ENCODE results near the gene ENOX1.
A peak's percentile ranks its signal among the peaks of the same experiment; 100 is the strongest.

ENOX1 gene

DNA sequence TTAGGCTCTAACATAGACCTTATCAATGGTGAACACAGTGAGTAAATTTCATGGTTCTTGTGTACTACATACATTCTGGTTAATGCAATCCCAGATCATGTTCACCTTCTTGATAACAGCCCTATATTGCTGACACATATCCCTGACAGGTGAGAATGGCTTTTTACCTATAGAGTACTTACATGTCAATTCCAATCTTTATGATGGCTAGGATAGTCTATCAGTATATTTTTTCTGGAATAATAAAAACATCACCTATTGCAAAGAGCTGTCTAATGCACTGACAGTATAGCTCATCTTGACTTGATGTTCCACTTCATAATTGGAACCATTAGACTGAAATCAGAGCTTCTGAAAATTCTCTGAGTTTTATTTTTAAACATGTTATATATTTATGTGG, 199.4 kb downstream of the ENOX1 start:
- DNase-seq: no peak

DNA sequence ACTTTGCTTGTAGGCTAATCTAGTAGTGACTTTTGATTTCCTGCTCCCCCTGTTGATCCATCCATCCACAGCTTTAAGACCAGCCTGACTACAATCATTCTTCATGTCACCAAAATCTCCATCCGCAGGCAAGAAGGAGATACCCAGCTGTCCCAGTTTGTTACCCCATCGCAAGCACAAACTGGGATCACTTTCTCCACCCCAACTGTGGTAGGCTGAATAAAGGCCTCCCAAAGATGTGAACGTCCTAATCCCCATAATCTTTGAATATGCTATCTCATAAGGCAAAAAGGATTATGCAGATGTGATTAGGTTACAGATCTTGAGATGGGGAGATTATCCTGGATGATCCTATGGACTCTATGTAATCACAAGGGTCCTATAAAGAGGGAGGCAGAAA, 202.0 kb downstream of the ENOX1 start:
- no peak for DNase-seq

DNA sequence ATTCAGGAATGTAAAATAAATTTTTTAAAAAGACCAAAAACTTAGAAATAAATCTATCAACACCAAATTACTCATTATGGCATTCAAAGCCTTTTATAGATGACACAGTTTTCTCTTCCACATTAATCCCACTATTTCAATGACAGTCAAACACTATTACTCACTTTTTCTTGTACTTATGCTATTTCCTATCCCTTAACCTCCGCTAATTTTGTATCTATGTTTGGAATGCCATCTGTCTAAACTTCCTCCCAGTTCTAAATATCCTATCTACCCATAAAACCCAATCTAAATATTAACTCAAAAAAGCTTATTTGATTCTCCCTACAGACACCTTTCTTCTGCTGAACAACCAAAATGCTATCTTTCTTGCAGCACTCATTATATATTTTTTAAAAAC, 203.5 kb downstream of the ENOX1 start:
- DNase-seq: no peak

DNA sequence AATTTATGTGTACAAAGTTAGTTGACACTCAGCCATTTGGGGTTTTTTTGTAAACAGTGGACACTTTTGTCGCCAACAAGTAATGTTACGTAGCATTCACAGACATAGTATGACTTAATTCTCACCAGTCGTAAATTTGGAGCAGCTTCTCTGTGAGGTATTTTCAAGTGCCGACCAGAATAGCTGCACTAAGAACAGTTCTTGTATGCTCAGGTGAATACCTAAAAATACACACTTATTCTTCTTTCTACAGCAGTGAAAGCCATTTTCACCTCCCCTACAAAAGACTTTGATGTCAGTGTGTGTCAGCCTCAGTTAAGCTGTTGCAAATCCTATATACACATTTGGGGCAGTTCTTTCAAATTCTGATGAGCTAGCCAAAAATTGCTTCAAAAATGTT, 206.5 kb downstream of the ENOX1 start:
- no peak for DNase-seq

DNA sequence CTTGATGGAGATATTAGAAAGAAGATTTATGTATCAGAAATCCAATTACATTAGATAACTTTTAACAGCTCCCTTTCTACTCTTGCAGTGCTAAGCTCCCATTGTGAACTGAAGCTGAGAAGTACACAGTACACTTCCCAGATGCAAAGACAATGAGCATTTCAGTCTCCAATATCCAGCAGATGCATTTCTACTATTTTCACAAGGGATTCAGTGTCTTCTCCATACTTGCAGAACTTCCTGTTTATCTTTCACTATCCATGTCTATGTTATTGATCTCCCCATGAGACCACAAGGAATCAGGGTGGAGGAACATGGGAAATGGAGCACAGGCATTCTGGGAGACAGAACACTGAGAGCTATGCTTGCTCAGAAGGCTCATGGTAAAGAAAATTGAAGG, 207.5 kb downstream of the ENOX1 start:
- DNase-seq: no peak

DNA sequence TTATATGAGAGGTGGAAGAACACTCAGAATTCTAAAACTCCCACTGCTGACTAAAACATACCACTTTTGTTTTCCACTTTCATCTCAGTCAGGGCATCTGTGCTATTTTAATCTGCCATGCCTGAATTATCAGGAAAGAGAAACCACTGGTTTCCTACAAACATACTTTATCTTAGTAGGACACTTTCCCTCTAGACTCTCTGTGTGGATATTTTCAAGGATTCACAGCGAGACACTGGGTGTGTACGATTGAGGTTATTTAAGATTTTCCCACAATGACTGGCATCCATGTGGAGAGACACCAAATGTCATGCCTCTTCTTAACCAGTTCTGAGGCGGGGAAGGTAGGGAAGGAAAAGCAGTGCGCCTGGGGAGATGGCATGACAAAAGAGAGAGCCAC, 212.2 kb downstream of the ENOX1 start:
- DNase-seq: no peak

DNA sequence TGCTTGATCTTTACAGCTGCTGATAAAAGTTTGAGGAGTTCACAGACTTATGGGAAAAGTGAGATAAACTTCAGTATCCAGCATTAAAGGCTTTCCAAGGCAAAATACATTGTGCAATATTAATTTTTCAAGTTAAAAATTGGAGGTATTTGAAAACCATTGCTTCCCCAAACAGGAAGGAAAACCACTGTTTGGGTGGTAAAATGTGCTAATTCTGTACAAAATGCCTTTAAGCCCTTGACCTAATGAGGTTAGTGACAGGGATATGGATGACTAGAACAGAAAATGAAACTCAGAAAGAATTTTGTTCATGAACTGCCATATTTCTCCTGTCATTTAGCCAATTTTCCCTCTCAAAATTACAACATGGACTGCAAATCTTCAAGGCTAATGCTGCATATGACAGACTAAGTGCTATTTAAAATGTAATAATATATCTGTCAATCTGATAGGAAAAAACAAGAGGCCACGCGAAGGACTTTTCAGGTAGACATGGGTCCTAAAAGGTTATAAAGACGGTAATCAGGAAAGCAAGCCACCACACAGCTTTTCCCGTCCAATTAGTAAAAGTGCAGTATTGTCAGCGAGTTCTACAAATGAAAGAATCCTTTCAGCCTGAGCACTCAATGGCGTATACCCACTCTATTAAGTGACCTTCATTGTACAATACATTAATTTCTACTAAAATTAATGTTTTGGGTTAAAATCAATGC, 212.8 kb downstream of the ENOX1 start:
- no peak for DNase-seq

DNA sequence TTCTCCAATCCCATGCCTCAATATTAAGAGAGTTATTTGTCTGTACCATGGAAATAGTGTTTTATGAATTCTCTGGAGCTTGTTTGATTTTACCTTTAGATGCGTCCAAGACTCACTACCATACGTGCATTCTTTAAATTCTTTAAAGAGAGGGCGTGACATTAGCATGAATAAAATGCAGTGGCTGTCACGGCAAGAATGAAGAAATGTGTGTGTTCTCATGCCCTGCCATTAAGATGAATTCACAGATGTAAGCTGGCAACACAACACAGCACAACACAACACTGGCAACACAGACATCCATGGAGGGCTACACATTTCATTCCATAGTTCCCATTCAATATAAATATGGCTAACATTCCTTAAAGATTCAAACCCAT, 213.4 kb downstream of the ENOX1 start:
- DNase-seq: no peak

DNA sequence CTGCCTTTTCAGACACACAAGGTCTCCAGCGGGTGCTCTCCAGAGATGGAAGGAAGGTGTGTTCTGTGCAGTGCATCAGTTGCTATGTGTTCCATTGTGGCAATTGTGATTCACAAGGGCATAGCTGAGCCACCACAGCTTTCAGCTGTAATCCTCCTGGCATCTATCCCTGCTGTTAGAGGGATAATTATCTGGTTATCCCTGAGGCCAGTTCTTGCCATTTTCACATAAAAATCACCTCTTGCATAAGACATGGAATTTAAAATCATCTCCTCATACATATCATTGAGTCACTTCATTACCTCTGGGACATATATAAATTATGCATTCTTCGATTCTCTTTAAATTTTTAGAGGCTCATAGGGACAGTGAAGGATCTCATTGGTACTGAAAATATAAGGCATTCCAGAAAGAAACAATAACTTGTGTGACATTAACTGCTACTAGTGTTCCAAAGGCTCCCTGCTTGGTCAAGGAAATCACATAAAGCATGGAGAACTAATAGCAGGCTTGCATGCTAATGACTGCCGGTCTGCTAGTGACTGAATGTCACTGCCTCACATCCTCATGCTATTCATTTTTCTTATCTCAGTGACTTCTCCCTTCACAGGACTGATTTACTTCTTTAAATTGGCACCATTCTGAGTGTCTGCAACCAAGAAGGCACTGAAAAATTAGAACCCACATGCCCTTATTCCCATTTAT, 214.0 kb downstream of the ENOX1 start:
- peak; percentile 7 for DNase-seq

DNA sequence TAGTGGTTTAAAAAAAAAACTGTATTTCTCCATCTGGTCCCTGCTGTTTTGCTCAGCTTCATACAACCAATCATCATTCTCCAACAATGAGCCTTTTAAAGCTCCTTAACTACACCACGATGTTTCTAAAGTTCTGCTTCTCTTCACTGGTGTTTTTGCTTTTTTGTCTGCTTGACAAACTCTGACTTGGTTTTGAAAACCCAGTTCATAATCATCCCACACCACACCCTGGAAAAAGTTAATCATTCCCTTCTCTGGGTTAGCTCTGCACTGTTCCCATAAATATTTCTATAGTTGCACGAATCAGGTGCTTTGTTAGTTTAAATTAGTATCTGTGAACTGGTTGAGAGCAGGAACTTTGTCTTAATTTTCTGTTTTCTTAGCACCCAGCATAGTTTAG, 217.1 kb downstream of the ENOX1 start:
- no peak for DNase-seq

DNA sequence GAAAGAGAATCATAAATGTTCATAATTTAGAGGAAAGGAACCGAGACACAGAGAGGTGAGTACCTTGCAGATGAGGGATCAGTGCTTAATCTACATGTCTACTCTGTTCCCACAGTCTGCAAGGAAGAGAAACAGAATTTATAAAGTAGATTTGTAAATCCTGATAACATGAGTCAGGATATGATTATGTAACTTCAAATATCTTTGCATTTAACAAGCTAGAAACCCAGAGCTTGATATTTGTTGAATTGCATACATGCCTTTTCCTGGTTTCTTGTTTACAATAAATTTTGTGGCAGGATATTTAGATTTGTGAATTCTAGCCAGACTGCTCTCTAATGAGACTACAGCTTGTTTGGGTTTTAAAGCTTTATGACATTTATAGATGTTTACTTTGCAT, 219.2 kb downstream of the ENOX1 start:
- DNase-seq: no peak

DNA sequence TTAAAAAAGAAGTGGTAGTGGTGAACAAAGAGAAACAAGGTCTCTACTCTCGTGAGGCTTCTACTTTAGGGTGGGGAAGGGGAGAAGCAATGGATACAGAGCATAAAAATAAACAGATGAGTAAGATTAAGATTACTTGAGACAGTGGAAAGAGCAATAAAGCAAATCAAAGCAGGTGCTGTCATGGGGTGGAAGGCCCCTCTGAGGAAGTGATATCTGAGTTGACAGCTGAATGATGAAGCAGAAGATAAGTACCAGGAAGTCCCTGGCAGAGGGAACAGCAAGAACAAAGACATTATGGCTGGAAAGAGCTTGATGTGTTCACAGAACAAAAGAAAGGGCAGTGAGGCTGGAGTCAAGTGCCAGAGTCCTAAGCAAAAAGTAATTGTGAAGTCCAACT, 221.8 kb downstream of the ENOX1 start:
- no peak for DNase-seq

DNA sequence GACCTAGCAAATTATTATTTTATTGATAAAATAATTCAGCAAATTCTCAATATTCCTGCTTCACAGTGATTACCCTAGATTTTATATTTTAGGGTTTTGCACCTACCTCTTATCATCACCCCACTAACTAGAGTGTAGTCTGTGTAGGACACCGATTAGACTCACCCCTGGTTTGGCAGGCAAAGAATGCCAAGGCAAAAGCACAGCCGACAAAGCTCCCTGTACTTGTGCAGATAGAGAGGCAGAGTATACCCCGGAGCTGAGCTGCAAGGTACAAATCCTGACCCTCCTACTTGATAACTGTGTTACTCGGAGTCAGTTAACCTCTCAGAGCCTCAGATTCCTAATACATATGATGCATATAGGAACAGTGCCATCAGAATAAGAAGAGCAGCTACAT, 225.7 kb downstream of the ENOX1 start:
- DNase-seq: no peak

DNA sequence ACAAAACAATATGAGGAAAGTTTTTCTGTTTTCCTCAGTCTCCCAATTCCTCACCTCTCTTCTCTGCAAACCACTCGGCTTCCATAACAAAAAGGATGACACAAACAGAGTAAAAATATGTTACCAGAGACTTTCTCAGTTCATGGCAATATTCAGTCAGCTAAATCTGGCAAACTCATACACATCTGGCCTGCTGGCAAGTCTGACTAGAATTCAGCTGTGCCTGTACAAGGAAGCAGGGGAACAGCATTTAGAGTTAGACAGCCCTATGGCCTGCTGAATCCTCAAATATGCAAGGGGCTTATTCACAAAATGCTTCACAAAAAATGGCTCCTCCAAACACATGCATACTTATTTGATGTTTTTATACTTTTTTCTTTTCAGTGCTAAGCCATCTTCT, 227.8 kb downstream of the ENOX1 start:
- no peak for DNase-seq

DNA sequence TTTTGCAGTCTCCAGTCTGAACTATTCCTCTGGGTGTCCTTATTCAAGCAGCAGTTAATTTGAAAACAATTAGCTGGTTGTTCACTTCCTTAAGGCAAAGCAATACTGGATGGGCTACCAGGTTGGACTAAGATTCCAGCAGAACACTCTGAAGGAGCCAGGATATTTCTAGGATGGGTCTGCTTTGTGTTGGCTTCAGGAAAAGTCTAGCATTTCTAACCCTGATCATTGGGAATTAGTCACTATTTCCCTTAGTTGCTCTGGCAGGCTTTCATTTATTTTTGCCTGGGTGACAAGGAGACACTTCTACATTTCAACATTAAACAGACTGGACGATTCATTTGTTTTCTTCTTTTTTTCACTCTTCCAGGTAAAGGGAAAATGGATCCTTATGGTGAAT, 228.4 kb downstream of the ENOX1 start:
- no peak for DNase-seq

DNA sequence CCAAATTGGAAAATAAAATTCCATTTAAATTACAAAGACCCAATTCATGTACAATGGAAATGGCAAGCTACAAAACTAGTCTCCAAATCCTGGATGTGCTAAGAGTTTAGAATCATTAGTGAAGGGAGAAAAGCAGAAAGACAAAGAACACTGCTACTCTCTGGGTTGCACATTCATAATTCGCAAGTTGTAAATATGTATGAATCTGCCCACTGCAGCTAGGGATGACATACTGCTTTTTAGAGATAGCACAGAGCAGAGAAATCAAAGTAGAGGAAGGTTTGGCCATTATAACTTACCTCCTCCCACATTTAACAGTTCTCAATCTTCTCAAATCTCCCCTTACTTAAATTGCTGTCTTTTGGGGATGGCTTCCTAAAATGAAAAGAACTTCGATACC, 231.1 kb downstream of the ENOX1 start:
- DNase-seq: no peak

DNA sequence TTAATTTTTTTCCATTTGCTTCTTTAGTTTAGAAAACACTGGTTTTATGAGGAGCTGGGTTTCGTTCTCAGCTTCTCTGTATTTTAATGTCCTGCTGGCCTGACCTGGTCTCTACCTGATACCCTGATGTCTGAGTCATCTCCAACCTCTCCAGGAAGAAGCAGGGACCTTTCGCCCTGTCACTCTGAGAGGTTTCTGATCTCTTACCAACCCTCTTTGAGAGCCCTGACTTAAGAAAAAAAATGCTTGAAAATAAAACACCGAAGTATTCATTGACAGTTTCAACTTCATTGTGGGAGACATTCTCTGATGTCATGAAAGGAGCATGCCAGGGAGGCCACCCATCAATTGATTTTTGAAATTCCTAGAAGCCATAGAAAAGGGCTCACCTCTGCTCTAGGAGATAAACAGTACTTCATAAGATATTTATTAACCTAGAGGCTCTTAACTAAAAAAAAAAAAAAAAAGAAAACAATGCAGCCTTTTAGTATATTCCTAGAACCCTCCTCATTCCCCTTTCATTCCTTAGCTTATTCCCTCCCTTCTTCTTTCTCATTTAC, 234.8 kb downstream of the ENOX1 start:
- no peak for DNase-seq

DNA sequence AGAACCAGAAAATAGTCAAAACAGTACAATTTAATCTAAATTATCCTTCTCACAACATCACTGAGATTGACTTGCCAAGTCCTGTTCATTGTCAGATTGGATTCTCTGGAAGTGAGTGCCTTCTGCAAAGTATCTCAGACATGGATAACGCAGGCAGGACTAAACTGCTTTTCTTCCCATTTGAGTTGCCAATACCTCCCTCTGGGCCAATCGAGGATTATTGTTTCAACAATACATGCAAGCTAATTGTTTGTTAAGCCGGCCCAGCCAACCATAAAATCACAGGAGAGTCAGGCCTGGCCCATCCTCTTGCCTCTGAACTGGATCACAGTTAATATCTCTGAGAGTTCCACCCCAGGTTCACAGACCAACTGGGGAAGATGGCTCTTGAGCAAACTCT, 240.0 kb downstream of the ENOX1 start:
- DNase-seq: no peak

DNA sequence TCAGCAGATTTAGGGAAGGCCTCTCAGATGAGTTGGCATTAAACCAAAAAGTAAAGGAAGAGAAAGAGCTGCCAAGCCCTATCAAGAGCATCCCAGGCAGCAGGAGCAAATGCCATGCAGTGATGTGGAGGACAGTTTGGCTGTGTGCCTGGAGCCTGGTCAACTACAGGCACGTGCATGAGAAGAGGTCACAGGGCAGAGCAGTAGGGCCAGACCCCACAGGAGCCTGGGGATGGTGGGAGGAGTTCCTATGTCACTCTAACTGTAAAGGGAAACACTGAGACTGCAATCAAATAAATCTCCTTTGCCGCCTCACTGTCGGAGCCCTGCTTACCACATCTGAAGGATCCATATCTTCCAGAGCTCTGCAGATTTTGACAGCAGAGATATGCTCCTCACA, 240.5 kb downstream of the ENOX1 start:
- DNase-seq: no peak

DNA sequence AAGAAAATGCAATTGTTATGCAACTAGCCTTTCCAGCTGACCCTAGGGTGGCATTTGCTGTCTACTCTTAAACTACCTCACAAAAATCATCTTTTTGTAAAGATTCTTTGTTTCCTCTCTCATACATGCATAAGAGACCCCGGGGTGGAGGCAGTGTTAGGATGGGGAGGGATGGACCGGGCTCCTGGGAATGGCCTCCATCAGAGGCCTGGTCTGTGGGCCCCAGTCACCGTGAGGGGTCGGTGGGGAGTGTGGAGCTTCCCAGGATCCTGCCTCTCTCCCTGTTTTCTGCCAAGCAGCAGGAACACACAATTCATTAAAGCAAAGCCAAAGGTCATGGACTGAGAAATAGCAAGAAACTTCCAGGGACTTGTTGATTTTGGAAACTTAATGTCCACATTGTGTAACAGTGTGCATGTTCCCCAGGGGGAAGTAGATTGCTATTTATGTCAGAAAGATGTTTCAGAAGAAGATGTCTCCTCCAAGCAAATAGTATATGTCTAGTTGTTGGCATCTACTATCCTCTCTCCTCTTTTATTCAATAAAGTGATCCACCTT, 241.4 kb downstream of the ENOX1 start:
- DNase-seq: no peak

DNA sequence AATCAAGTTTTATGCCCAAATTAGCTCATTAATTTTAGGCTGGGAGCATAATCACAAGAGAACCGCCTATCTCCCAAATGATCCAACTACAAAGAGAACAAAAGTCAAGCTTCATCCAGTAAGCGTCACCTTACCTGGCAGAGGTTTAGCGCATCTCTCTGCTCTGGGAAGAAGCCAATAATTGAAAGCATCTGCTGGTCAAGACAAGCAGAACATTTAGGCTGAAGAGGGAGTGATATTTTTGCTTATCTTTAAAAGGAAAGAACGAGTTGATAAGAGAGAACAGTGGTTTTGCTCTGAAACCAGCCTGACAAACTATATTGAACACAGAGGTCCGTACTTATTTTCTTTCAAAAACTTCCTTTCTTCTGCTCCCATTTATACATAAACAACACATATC, 242.1 kb downstream of the ENOX1 start:
- DNase-seq: no peak

DNA sequence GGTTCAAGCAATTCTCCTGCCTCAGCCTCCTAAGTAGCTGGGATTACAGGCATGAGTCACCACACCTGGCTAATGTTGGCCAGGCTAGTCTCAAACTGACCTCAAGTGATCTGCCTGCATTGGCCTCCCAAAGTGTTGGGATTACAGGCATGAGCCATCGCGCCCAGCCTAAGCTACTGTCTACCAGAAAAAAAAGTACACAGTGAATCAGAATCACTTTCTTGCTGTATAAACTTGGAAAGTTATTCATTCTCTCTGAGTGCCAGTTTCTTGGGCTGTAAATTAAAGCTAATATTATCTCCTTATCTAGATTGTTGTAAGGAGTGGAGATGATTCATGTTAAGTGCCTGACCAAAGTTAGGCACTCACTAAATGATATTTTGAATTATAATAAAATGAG, 242.8 kb downstream of the ENOX1 start:
- no peak for DNase-seq

DNA sequence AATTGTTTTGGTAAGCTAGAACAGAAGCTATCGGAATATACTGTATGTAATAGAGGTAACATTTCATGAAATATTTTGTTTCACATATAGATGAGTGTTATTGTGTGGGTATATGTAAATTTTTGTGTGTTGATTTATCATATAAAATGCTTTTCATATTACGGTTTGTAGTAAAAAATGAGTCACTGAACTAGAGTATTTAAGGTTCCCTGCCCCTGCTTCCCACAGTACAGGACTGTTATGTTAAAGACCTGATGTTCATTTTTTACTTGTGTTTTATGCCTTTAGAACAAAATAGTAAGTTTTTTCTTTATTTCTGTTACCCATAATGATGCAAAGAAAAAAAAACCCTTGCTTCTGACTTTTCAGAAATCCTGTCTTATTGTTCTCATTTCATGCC, 243.4 kb downstream of the ENOX1 start:
- no peak for DNase-seq

DNA sequence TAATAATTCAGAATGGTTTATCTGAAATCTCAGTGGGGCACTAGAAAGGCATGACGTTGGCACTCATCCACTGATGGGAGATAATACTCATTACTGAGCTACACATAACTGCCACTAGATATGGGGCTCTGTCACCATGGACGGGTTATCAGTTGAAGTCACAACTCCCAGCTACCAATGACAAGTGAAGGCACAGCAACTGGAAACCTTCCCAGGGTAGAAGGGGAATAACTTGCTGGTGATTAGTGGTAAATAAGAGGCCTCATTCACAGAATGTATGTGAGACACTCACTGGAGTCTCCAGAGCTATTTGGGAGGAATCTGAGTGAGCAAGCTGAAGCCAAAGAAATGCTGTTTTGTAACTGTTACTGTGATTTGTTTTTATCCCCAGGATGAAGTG, 249.6 kb downstream of the ENOX1 start:
- no peak for DNase-seq

DNA sequence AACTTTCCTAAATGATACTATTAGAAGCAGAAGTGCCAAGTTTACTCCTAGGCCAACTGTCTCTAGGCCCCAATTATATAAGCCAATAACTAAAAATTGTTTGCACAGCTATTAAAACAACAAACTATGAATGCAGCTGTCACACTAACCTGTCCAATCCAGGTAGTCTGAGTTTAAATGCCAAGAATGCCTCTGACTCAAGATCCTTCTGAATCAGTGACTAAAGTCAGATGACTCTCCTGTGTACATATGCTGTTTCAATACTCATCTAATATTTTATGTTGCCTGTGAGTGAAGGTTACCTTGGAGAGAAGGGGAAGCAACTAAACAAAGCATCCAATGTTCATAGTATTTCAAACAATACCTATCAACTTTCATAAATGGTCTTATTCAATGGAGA, 257.0 kb downstream of the ENOX1 start:
- DNase-seq: no peak

Data from amniotic stem cell (primary cell).